Ascending aorta (tissue), 2 donors: ENCODE results near the gene SLC12A6. TPM values are rescaled to one million over a fixed set of nuclear protein-coding genes. Genes with fewer than 3 reads are reported as not detected.

ENCODE experiments used
- DNase-seq, 2 donors: peaks; one replicate each; pipeline ENCODE4 v3.0.0-alpha.2; 2019; ENCODE audit warnings: low spot score in 2 of 2
- H3K27ac ChIP-seq, 2 donors: fragments of 200-600 bp; sonication (generic); one replicate each; pipeline ENCODE4 v1.5.1; 2016 to 2017; ENCODE audit warnings: mild to moderate bottlenecking in 1 of 2
- H3K27me3 ChIP-seq: fragments of 200-600 bp; sonication (generic); one replicate; pipeline ENCODE4 v1.5.1; 2017
- H3K36me3 ChIP-seq, 2 donors: fragments of 200-600 bp; sonication (generic); one replicate each; pipeline ENCODE4 v1.5.1; 2016
- H3K4me1 ChIP-seq, 2 donors: fragments of 200-600 bp; sonication (generic); one replicate each; pipeline ENCODE4 v1.5.1; 2016 to 2017; ENCODE audit warnings: mild to moderate bottlenecking in 1 of 2
- H3K4me3 ChIP-seq, 2 donors: fragments of 200-600 bp; sonication (generic); one replicate each; pipeline ENCODE4 v1.5.1; 2016 to 2017; ENCODE audit warnings: mild to moderate bottlenecking in 1 of 2
- H3K9me3 ChIP-seq, 2 donors: fragments of 200-600 bp; sonication (generic); one replicate each; pipeline ENCODE4 v1.5.1; 2016
- CTCF ChIP-seq, 3 experiments: fragments of 200-600 bp in 2 of 3; fragments of 450-650 bp in 1 of 3; sonication (generic) in 2 of 3; IDR thresholded peaks; one replicate each; pipeline ENCODE4 v1.5.1; 2016 to 2019; ENCODE audit warnings: antibody characterized with exemption in 3 of 3, mild to moderate bottlenecking in 1 of 3, moderate library complexity in 1 of 3
- intact Hi-C: fragments of 100-400 bp; cut with DNase I; formaldehyde crosslinking; loops from one replicate; pipeline ENCODE4 v1.15.1; 2023
- total RNA-seq: library from RNA; depleted of rRNA; stranded (reverse); fragments of >200 nt; gene quantifications from one replicate; pipeline ENCODE4 v1.1.0, GENCODE V29; 2016

Gene SLC12A6
- total RNA-seq, 1 donor from 2014 or later = 65.8 TPM

GRCh38 chr15:34239151-34239808 is 98.3 kb downstream of the SLC12A6 start:
- Histone ChIP-seq H3K4me1 (no peaks in the 10 kb centered on the region), H3K27me3 (no peaks in the 10 kb centered on the region), H3K4me3 (no peak overlapping the region), H3K27ac (peak overlapping the region in 1 of 2 donors; percentile 40), H3K9me3 (no peaks in the 10 kb centered on the region), H3K36me3 (peaks cover 76 to 90% of the 10 kb centered on the region in 2 donors)
- no peak for DNase-seq
- no peak for TF ChIP-seq CTCF (IDR thresholded peaks at IDR 0.05)
- intact Hi-C loops = no loop called here

DNA sequence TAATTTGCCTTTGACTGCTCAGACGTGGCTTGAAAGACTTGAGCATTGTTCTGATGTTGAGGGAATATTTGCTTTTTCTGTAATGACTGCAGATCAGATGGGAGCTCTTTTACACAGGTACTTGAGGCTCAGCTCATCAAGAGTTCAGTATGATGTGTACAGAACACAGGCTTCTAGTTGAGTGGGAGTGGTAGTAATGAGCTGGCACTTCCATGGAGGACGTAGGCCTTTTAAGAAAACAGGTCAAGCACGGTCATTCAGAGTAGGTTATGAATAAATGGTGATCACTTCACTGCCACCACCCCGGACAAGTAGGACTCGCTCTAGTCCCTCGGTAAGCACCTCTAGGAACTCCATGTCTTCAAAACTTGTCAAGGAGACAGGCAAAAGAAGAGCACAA is 104.0 kb downstream of the SLC12A6 start:
- TF ChIP-seq CTCF (IDR thresholded peaks at IDR 0.05) = no peak
- intact Hi-C loops = no loop called here

GRCh38 chr15:34223904-34224596 is 113.5 kb downstream of the SLC12A6 start:
- no peak for TF ChIP-seq CTCF (IDR thresholded peaks at IDR 0.05)
- H3K27ac ChIP-seq = peak overlapping the region; percentile 80 to 81
- no peaks in the 10 kb centered on the region for H3K27me3 ChIP-seq
- intact Hi-C loops = loop anchor here (1.0 to 10.0 kb wide), 3 partner anchors 115 to 501 kb away; partner anchors contain the start of gene PGBD4
- peaks cover 5 to 10% of the 10 kb centered on the region in 2 donors for H3K4me1 ChIP-seq
- H3K4me3 ChIP-seq = peak overlapping the region; percentile 65 to 90
- DNase-seq = no peak
- peaks cover 14 to 21% of the 10 kb centered on the region in 2 donors for H3K36me3 ChIP-seq
- H3K9me3 ChIP-seq = no peaks in the 10 kb centered on the region

More for the DNA sequence above, 104.0 kb downstream of the SLC12A6 start:
- Histone ChIP-seq H3K27ac (no peak overlapping the region), H3K36me3 (peaks cover 74 to 92% of the 10 kb centered on the region in 2 donors), H3K4me3 (no peak overlapping the region), H3K27me3 (no peaks in the 10 kb centered on the region), H3K4me1 (no peaks in the 10 kb centered on the region), H3K9me3 (no peaks in the 10 kb centered on the region)
- no peak for DNase-seq

DNA sequence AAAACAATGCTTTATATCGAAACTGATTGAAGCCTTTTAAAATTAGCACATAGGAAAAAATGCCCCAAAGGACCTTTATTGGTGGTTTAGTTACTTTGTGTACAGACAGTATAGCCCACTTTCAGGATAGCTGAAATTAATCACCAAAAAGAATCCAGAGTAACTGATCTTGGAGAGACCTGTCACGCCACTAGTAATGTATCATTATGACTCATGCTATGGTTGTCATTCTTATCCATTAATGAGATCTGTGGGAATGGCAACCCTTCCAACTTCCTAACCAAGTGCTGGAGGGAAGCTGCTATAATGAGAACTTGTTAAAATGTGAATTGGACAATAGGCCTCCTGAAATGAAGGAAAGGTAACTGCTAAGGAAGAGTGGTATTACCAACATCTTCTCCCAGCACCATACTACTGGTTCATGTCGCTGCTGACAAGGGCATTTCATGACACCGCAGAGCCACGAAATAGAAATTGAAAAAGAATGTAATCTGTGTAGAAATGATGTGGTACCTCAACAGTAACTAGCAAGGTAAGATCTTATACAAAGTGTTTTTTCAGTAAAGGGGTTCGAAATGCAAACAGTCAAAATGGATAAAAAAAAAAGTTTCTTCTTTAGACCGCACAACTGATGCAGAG is 119.9 kb downstream of the SLC12A6 start:
- H3K4me1 ChIP-seq = no peaks in the 10 kb centered on the region
- no peaks in the 10 kb centered on the region for H3K36me3 ChIP-seq
- intact Hi-C loops = no loop called here
- H3K27me3 ChIP-seq = no peaks in the 10 kb centered on the region
- no peak for DNase-seq
- no peak overlapping the region for H3K27ac ChIP-seq
- H3K9me3 ChIP-seq = no peaks in the 10 kb centered on the region
- TF ChIP-seq CTCF (IDR thresholded peaks at IDR 0.05) = no peak
- H3K4me3 ChIP-seq = no peak overlapping the region

GRCh38 chr15:34216527-34217270 is 120.9 kb downstream of the SLC12A6 start:
- Histone ChIP-seq H3K27me3 (no peaks in the 10 kb centered on the region), H3K4me1 (no peaks in the 10 kb centered on the region), H3K4me3 (no peak overlapping the region), H3K36me3 (no peaks in the 10 kb centered on the region), H3K9me3 (no peaks in the 10 kb centered on the region), H3K27ac (no peak overlapping the region)
- no peak for TF ChIP-seq CTCF (IDR thresholded peaks at IDR 0.05)
- intact Hi-C loops = no loop called here
- no peak for DNase-seq
